IMR-90 (cell line): ENCODE results near the gene AXIN1.

Experiments used
- MAFK ChIP-seq: IDR thresholded peaks from 2 replicates; pipeline ENCODE4 v1.6.1; 2012; ENCODE audit warnings: low read depth, low read length, improper control_type of control experiment
- MAZ ChIP-seq: IDR thresholded peaks from 2 replicates; pipeline ENCODE4 v1.6.1; 2012; ENCODE audit warnings: low read depth, mild to moderate bottlenecking, low read length, improper control_type of control experiment, moderate library complexity, borderline replicate concordance
- MXI1 ChIP-seq: IDR thresholded peaks from 2 replicates; pipeline ENCODE4 v1.6.1; 2012; ENCODE audit warnings: low read depth, mild to moderate bottlenecking, low read length, moderate library complexity, borderline replicate concordance
- POLR2A ChIP-seq: IDR thresholded peaks from 2 replicates; pipeline ENCODE4 v1.6.1; 2012; ENCODE audit warnings: mild to moderate bottlenecking, low read depth, low read length
- SMC3 ChIP-seq: fragments of 150-350 bp; IDR thresholded peaks from 2 replicates; pipeline ENCODE4 v1.6.1; 2016; ENCODE audit warnings: low read depth, mild to moderate bottlenecking, antibody characterized with exemption, low read length, moderate library complexity
- TF ChIP-seq, protein P1 (sequence below): conservative IDR thresholded peaks from 2 replicates; pipeline ENCODE4 v1.5.1; 2012; ENCODE audit warnings: mild to moderate bottlenecking, low read depth, low read length, improper control_type of control experiment
- TF ChIP-seq, protein P2 (sequence below): fragments of 150-350 bp; IDR thresholded peaks from 2 replicates; pipeline ENCODE4 v1.6.1; 2016; ENCODE audit warnings: low read depth, mild to moderate bottlenecking, low read length, moderate library complexity, borderline replicate concordance

DNA sequence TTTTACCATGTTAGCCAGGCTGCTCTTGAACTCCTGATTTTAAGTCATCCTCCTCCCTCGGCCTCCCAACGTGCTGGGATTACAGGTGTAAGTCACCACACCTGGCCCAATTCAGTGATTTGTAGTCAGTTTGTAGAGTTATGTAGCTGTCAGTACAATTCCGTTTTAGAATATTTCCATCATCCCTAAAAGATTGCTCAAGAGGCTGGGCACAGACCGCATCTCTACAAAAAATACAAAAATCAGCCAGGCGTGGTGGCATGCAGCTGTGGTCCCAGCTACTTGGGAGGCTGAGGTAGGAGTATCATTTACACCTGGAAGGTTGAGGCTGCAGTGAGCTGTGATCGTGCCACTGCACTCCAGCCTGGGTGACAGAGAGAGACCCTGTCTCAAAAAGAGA, 97.3 kb downstream of the AXIN1 start:
- no peak for TF ChIP-seq MAFK
- TF ChIP-seq, protein P1, sequence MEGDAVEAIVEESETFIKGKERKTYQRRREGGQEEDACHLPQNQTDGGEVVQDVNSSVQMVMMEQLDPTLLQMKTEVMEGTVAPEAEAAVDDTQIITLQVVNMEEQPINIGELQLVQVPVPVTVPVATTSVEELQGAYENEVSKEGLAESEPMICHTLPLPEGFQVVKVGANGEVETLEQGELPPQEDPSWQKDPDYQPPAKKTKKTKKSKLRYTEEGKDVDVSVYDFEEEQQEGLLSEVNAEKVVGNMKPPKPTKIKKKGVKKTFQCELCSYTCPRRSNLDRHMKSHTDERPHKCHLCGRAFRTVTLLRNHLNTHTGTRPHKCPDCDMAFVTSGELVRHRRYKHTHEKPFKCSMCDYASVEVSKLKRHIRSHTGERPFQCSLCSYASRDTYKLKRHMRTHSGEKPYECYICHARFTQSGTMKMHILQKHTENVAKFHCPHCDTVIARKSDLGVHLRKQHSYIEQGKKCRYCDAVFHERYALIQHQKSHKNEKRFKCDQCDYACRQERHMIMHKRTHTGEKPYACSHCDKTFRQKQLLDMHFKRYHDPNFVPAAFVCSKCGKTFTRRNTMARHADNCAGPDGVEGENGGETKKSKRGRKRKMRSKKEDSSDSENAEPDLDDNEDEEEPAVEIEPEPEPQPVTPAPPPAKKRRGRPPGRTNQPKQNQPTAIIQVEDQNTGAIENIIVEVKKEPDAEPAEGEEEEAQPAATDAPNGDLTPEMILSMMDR, result no peak
- no peak for TF ChIP-seq POLR2A
- TF ChIP-seq MXI1, result no peak
- TF ChIP-seq, protein P2, sequence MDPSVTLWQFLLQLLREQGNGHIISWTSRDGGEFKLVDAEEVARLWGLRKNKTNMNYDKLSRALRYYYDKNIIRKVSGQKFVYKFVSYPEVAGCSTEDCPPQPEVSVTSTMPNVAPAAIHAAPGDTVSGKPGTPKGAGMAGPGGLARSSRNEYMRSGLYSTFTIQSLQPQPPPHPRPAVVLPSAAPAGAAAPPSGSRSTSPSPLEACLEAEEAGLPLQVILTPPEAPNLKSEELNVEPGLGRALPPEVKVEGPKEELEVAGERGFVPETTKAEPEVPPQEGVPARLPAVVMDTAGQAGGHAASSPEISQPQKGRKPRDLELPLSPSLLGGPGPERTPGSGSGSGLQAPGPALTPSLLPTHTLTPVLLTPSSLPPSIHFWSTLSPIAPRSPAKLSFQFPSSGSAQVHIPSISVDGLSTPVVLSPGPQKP, result no peak
- no peak for TF ChIP-seq MAZ
- no peak for TF ChIP-seq SMC3
